K562 (cell line): ENCODE data around the gene GMPR. TPM values are rescaled to one million over a fixed set of nuclear protein-coding genes. Genes with fewer than 3 reads are reported as not detected.

Source experiments
- ATF7 ChIP-seq: fragments of 450-650 bp; IDR thresholded peaks from 2 replicates; pipeline ENCODE4 v1.7.1; 2014; ENCODE audit warnings: mild to moderate bottlenecking, moderate library complexity
- CXXC5 ChIP-seq: fragments of 250-450 bp; sonication (Bioruptor Pico); IDR thresholded peaks from 2 replicates; pipeline ENCODE4 v1.8.0; 2022; ENCODE audit warnings: inconsistent platforms, mild to moderate bottlenecking, moderate library complexity
- ELF2 ChIP-seq: fragments of 250-450 bp; sonication (Bioruptor Pico); IDR thresholded peaks from 2 replicates; pipeline ENCODE4 v1.5.0; 2021; ENCODE audit warnings: mild to moderate bottlenecking
- HDAC3 ChIP-seq: fragments of 450-650 bp; IDR thresholded peaks from 2 replicates; pipeline ENCODE4 v1.6.1; 2018; ENCODE audit warnings: borderline replicate concordance, mild to moderate bottlenecking, moderate library complexity; ENCODE audit not compliant: partially characterized antibody
- MEIS2 ChIP-seq: fragments of 450-650 bp; IDR thresholded peaks from 2 replicates; pipeline ENCODE4 v1.6.1; 2014; ENCODE audit warnings: mild to moderate bottlenecking; ENCODE audit not compliant: partially characterized antibody
- ZNF583 ChIP-seq: fragments of 250-450 bp; sonication (Bioruptor Pico); IDR thresholded peaks from 2 replicates; pipeline ENCODE4 v1.4.0; 2020
- ZNF766 ChIP-seq: fragments of 200-800 bp; sonication (Bioruptor generic); conservative IDR thresholded peaks from 2 replicates; pipeline ENCODE4 v1.6.1; 2016; ENCODE audit warnings: missing genetic modification characterization, missing compliant biosample characterization
- polyA plus RNA-seq, 8 experiments: library from polyadenylated mRNA; depleted of rRNA in 4 of 8; stranded (reverse) in 5 of 8; unstranded in 3 of 8; fragments of >200 nt; fragmentation: Nextera tagmentation in 2 of 8; fragmentation: Illumina TruSeq in 1 of 8; extraction: Ambion mirVana in 2 of 8; extraction: Trizol in 1 of 8; gene quantifications; 2 replicates each; pipeline versions ENCODE4 v1.2.1 to v1.2.3, GENCODE V29; 2011 to 2014; ENCODE audit warnings: inconsistent platforms in 1 of 8, missing spikeins in 1 of 8
- total RNA-seq, 7 experiments: library from RNA; depleted of rRNA in 6 of 7; stranded (reverse); fragments of >200 nt in 6 of 7; fragmentation: Illumina TruSeq in 2 of 7; extraction: Trizol in 2 of 7; gene quantifications; 2 replicates each; pipeline versions ENCODE4 v1.2.1 to v1.2.3, GENCODE V29; 2011 to 2021; ENCODE audit warnings: low replicate concordance in 1 of 7
- TF ChIP-seq, protein P1 (sequence below): fragments of 250-450 bp; sonication (Bioruptor Pico); IDR thresholded peaks from 2 replicates; pipeline ENCODE4 v1.4.0; 2020
- TF ChIP-seq, protein P2 (sequence below), 2 experiments: fragments of 450-650 bp in 1 of 2; sonication (generic) in 1 of 2; formaldehyde crosslinking in 1 of 2; IDR thresholded peaks; 2 replicates each; pipeline versions ENCODE4 v1.7.1 to v1.9.0; 2016 to 2022; ENCODE audit warnings: inconsistent platforms in 1 of 2, mild to moderate bottlenecking in 1 of 2, missing genetic modification reagents in 1 of 2

Gene GMPR
- total and polyA plus RNA-seq, 9 of the 15 experiments (the other 6 are each of a cell fraction or from before 2014, with no cell fraction given): 34.6 to 83.7 (median 49.8) TPM

DNA sequence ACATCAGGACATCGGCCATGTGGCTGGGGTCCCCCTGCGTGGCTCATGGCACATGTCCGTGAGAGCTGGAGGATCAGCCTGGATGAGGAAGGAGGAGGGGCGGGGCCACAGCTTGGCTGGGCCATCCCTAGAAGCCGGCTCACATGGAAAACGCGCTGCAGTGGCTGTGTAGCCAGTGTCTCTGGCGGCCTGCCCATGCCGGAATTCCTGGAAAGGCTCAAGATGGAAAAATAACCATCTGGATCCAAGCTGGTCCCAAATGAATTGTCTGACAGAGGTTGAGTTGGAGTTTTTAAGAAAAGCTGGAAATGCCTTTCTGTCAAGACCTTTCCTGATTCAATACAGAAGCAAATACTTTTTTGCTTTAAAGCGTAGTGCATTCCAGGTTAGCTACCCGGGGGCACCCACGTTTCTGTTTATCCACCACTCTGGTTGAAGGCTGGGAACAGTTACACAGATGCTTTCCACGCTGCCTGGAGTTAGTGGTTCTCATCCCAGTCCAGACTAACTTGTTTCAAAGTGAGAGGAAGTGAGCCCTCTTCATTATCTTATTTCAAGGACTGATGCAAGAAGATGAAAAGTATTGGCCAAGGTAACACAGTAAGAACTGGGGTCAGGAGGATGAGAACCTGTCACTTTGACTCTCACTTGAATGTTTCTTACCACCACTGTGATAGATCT, 99.0 kb downstream of the GMPR start (continued):
- no peak for TF ChIP-seq HDAC3
- no peak for TF ChIP-seq ELF2
- 0 out of 2 replicates have a peak, but pooled peaks have one; percentile 47 for TF ChIP-seq ZNF766 (CRISPR knock-in tag)
- TF ChIP-seq, protein P1, sequence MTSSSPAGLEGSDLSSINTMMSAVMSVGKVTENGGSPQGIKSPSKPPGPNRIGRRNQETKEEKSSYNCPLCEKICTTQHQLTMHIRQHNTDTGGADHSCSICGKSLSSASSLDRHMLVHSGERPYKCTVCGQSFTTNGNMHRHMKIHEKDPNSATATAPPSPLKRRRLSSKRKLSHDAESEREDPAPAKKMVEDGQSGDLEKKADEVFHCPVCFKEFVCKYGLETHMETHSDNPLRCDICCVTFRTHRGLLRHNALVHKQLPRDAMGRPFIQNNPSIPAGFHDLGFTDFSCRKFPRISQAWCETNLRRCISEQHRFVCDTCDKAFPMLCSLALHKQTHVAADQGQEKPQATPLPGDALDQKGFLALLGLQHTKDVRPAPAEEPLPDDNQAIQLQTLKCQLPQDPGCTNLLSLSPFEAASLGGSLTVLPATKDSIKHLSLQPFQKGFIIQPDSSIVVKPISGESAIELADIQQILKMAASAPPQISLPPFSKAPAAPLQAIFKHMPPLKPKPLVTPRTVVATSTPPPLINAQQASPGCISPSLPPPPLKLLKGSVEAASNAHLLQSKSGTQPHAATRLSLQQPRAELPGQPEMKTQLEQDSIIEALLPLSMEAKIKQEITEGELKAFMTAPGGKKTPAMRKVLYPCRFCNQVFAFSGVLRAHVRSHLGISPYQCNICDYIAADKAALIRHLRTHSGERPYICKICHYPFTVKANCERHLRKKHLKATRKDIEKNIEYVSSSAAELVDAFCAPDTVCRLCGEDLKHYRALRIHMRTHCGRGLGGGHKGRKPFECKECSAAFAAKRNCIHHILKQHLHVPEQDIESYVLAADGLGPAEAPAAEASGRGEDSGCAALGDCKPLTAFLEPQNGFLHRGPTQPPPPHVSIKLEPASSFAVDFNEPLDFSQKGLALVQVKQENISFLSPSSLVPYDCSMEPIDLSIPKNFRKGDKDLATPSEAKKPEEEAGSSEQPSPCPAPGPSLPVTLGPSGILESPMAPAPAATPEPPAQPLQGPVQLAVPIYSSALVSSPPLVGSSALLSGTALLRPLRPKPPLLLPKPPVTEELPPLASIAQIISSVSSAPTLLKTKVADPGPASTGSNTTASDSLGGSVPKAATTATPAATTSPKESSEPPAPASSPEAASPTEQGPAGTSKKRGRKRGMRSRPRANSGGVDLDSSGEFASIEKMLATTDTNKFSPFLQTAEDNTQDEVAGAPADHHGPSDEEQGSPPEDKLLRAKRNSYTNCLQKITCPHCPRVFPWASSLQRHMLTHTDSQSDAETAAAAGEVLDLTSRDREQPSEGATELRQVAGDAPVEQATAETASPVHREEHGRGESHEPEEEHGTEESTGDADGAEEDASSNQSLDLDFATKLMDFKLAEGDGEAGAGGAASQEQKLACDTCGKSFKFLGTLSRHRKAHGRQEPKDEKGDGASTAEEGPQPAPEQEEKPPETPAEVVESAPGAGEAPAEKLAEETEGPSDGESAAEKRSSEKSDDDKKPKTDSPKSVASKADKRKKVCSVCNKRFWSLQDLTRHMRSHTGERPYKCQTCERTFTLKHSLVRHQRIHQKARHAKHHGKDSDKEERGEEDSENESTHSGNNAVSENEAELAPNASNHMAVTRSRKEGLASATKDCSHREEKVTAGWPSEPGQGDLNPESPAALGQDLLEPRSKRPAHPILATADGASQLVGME (CRISPR knock-in tag): 0 out of 2 replicates have a peak, but pooled peaks have one; percentile 11
- 0 out of 2 replicates have a peak, but pooled peaks have one; percentile 23 for TF ChIP-seq CXXC5 (CRISPR knock-in tag)
- TF ChIP-seq ATF7: peak; percentile 60; the same call in 1 of the 2 replicates
- peak; percentile 22 for TF ChIP-seq MEIS2
- TF ChIP-seq, protein P2, sequence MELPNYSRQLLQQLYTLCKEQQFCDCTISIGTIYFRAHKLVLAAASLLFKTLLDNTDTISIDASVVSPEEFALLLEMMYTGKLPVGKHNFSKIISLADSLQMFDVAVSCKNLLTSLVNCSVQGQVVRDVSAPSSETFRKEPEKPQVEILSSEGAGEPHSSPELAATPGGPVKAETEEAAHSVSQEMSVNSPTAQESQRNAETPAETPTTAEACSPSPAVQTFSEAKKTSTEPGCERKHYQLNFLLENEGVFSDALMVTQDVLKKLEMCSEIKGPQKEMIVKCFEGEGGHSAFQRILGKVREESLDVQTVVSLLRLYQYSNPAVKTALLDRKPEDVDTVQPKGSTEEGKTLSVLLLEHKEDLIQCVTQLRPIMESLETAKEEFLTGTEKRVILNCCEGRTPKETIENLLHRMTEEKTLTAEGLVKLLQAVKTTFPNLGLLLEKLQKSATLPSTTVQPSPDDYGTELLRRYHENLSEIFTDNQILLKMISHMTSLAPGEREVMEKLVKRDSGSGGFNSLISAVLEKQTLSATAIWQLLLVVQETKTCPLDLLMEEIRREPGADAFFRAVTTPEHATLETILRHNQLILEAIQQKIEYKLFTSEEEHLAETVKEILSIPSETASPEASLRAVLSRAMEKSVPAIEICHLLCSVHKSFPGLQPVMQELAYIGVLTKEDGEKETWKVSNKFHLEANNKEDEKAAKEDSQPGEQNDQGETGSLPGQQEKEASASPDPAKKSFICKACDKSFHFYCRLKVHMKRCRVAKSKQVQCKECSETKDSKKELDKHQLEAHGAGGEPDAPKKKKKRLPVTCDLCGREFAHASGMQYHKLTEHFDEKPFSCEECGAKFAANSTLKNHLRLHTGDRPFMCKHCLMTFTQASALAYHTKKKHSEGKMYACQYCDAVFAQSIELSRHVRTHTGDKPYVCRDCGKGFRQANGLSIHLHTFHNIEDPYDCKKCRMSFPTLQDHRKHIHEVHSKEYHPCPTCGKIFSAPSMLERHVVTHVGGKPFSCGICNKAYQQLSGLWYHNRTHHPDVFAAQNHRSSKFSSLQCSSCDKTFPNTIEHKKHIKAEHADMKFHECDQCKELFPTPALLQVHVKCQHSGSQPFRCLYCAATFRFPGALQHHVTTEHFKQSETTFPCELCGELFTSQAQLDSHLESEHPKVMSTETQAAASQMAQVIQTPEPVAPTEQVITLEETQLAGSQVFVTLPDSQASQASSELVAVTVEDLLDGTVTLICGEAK (IDR thresholded peaks at IDR 0.05): 0 out of 2 replicates have a peak, but pooled peaks have one; percentile 12
- TF ChIP-seq, protein P2 (CRISPR knock-in tag; IDR thresholded peaks at IDR 0.05): no peak
- TF ChIP-seq ZNF583 (CRISPR knock-in tag): no peak
